GM18870 (cell line): Measurements from ENCODE around the gene CLIC3.

Experiments
- ATAC-seq: cut with Tn5 transposase; IDR thresholded peaks from one replicate; pipeline ENCODE4 v1.9.1; 2021; ENCODE audit warnings: moderate library complexity; ENCODE audit not compliant: unreplicated experiment

Gene CLIC3

DNA sequence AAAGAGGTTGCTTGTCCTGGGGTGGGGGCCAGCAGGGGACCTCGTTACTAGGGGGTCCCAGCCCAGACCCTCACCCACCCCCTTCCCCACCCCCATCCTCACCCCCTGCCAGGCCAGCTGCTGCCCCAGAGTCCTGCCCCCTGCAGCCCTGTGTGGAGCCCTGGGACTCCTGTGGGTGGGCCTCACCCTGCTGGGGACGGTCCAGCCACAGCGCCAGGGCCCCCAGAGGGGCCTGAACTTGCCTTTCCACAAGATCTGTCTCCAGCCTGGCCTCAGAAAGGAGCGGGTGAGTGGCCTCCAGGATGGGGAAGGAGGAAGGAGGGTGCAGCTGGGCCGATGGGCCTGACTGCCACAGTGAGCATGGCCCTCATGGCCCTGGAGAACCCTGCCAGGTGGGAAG lies 26.6 kb downstream of the CLIC3 start:
- ATAC-seq = no peak

DNA sequence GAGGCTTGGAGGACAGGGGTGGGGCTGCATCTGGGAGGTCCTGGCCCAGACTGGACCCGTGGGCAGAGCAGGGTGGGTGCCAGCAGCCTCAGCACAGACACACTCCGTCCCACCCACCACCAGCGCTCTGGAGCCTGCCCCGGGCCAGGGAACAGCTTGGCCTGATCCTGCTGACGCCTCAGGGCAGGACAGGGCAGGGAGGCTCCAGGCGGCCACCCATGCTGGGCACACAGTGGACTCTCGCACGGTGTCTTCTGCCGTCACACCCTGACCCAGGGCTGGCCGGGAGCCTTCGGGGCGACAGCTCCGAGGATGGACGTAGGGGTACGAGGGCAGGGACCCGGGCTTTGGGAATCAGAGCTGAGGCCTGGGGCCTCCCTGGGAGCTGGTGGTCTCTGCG lies 27.2 kb downstream of the CLIC3 start:
- ATAC-seq = no peak

DNA sequence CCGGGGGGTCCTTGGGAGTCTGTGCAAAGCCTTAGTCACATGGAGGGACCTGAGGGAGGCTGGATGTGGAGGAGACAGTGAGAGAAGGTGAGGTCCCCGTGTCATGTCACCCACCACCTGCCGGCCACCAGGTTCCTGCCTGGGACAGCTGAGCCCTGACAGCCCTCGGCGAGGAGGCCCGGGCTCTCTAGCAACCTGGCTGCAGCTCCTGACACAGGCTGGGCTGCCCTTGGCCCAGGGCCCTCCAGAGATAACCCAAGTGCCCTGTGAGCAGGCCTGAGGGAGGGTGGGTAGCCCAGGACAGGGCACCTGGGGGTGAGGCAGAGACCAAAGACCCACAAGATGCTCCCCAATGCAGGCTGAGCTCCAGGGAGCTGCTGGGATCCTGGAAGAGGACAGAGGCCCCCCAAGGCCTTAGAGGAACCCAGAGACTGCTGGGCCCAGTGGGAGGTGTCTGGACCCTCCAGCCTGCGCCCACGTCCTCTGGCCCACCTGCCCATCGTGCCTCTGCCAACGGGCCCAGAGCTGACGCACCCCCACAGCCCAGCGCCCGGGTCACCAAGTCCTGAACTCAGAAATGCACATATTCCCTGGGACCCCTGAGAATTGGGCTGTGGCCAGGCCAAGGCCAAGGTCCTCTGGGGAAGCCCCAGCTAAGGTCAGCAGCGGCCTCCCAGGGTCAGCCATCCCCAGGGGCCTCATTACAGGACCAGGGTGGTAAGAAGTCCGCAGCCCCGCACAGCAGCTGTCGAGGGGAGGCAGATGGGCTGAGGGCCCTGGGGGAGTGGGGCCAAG lies 27.8 kb downstream of the CLIC3 start:
- ATAC-seq = no peak

GRCh38 chr9:136965771-136966484 lies 30.4 kb downstream of the CLIC3 start:
- no peak for ATAC-seq

- no peak for ATAC-seq
Observed at GRCh38 chr9:136964833-136965422, 31.4 kb downstream of the CLIC3 start.

GRCh38 chr9:136964171-136964689 lies 32.1 kb downstream of the CLIC3 start:
- no peak for ATAC-seq

DNA sequence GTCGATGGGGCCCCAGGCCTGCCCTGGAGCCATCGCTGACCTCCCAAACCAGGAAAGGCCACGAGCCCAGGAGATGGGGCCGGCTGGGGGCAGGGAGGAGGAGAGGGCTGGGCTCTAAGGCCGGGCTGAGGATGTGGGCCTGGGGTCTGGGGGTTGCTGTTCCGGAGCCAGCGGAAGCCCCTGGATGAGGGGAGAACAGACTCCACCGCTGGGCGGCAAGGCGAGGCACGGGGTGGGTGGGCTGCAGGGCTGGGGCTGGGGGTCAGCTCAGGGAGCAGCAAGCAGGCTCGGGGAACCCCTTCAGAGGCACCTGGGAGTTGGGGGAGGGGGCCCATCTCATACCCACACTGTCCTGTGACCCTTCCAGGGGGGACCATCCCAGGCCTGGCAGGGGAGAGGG lies 32.6 kb downstream of the CLIC3 start:
- ATAC-seq = no peak

DNA sequence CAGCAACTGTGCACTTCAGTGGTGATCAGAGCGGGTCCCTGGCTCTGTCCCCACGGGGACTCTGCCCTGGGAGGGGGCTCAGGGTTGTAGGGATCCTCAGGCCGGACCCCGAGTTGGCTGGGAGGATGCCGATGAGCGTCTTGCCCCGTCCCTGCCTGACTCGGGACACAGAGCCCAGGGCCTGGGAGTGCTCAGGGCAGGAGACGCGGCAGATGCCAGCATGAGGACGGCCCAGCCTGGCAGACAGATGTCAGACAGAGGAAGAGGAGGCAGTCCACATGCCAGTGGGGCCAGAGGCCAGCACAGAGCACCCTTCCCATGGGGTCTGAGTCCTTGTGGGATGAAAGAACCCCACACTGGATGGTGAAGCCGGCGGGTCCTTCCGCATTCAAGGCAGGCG lies 33.0 kb downstream of the CLIC3 start:
- ATAC-seq = no peak

- no peak for ATAC-seq
Observed at GRCh38 chr9:136962701-136963248, 33.6 kb downstream of the CLIC3 start.

DNA sequence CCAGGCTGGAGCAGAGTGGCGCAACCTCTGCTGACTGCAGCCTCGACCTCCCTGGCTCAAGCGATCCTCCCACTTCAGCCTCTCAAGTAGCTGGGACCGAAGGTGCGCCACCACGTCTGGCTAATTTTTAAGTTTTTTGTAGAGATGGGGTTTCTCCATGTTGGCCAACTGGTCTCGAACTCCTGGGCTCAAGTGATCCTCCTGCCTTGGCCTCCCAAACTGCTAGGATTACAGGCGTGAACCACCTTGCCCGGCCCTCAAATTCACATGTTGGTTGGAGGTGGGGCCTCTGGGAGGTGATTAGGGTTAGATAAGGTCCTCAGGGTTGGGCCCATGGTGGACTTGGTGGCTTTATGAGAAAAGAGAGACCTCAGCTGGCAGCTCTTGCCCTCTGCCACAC lies 34.2 kb downstream of the CLIC3 start:
- ATAC-seq = no peak

GRCh38 chr9:136961279-136962065 lies 34.9 kb downstream of the CLIC3 start:
- no peak for ATAC-seq

GRCh38 chr9:136960938-136961275 lies 35.5 kb downstream of the CLIC3 start:
- no peak for ATAC-seq

GRCh38 chr9:136960212-136960937 lies 36.0 kb downstream of the CLIC3 start:
- ATAC-seq = no peak

GRCh38 chr9:136958898-136959850 lies 37.2 kb downstream of the CLIC3 start:
- no peak for ATAC-seq

DNA sequence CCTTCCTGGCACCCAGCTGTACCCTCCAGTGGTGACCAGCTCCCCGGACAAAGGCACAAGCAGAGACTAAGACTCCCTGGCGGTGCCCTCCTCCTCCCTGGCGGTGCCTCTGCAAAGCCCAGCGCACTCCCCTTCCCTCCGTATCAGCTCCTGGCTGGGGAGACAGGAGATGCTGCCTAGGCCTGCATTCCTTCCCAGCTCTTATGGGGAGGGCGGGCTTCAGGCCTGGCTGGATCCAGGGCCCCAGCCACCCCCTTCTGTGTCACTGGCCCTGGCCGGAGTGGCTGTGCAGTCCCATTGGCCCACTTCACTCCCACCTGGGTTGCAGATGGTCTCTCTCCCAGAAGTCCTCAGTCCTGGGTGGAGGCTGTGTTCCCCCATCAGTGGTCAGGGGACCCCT lies 37.9 kb downstream of the CLIC3 start:
- no peak for ATAC-seq

- ATAC-seq = no peak
Observed at GRCh38 chr9:136957901-136958300, 38.5 kb downstream of the CLIC3 start.

DNA sequence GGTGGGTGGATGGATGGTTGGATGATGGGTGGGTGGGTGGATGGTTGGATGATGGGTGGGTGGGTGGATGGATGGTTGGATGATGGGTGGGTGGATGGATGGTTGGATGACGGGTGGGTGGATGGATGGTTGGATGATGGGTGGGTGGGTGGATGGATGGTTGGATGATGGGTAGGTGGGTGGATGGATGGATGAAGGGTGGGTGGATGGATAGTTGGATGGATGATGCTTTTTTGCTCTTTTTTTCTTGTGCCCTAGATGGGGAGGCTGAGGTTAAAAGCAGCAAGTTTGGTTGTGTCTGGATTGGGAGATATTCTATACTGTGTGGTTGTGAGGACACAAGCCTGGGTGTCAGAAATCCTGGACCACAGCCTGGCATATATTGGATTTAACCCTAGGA lies 38.9 kb downstream of the CLIC3 start:
- no peak for ATAC-seq

GRCh38 chr9:136956604-136957003 lies 39.8 kb downstream of the CLIC3 start:
- ATAC-seq = no peak

DNA sequence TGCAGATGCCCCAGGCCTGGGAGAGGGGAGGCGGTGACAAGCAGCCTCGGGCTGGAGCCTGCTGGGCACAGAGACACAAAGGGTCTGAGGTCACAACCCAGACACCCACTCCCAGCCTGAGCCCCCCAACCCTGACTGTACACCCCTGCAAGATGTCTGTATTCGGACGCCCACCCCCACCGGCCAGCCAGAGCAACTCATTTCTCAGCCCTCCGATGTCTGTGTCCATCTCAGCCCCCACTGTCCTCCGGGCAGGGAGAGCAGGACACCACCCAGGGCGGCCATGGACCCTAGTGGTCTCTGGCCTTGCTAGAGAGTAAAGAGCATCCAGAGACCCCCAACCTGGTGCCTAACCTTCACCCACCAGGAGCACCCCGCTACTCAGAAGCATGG lies 40.4 kb downstream of the CLIC3 start:
- ATAC-seq = no peak
